KOPT-K1 (cell line): ENCODE measurements around the gene CSF1R.

Experiments used
- H3K27ac ChIP-seq: fragments of 200-600 bp; sonication (generic); 2 replicates; pipeline ENCODE4 v1.5.1; 2016; ENCODE audit warnings: antibody characterized with exemption, mild to moderate bottlenecking, low read depth, low read length; ENCODE audit not compliant: poor library complexity, severe bottlenecking
- H3K36me3 ChIP-seq: fragments of 200-600 bp; sonication (generic); 2 replicates; pipeline ENCODE4 v1.5.1; 2017; ENCODE audit warnings: antibody characterized with exemption, mild to moderate bottlenecking, low read length, moderate library complexity; ENCODE audit not compliant: insufficient read depth
- H3K9me3 ChIP-seq: fragments of 200-600 bp; sonication (generic); 2 replicates; pipeline ENCODE4 v1.5.1; 2017; ENCODE audit warnings: antibody characterized with exemption, low read length, mild to moderate bottlenecking; ENCODE audit not compliant: insufficient read depth, poor library complexity, severe bottlenecking

Gene CSF1R

GRCh38 chr5:150073086-150073625 lies 13.2 kb downstream of the CSF1R start:
- no peak overlapping the region for H3K27ac ChIP-seq
- H3K36me3 ChIP-seq, result no peaks in the 10 kb centered on the region
- no peaks in the 10 kb centered on the region for H3K9me3 ChIP-seq

GRCh38 chr5:150070821-150071220 lies 15.5 kb downstream of the CSF1R start:
- no peaks in the 10 kb centered on the region for H3K36me3 ChIP-seq
- no peak overlapping the region for H3K27ac ChIP-seq
- H3K9me3 ChIP-seq, result no peaks in the 10 kb centered on the region

- Histone ChIP-seq H3K36me3 (no peaks in the 10 kb centered on the region), H3K27ac (no peak overlapping the region), H3K9me3 (no peaks in the 10 kb centered on the region)
Observed at GRCh38 chr5:150069672-150070627, 16.4 kb downstream of the CSF1R start.

- no peak overlapping the region for H3K27ac ChIP-seq
- no peaks in the 10 kb centered on the region for H3K36me3 ChIP-seq
Observed at GRCh38 chr5:150068961-150069645, 17.3 kb downstream of the CSF1R start.

GRCh38 chr5:150068472-150068871 lies 17.9 kb downstream of the CSF1R start:
- Histone ChIP-seq H3K36me3 (no peaks in the 10 kb centered on the region), H3K9me3 (no peaks in the 10 kb centered on the region), H3K27ac (no peak overlapping the region)

More at GRCh38 chr5:150068961-150069645, 17.3 kb downstream of the CSF1R start:
- no peaks in the 10 kb centered on the region for H3K9me3 ChIP-seq

- H3K36me3 ChIP-seq, result no peaks in the 10 kb centered on the region
- no peak overlapping the region for H3K27ac ChIP-seq
Observed at GRCh38 chr5:150068071-150068470, 18.3 kb downstream of the CSF1R start.

GRCh38 chr5:150067405-150067960 lies 18.9 kb downstream of the CSF1R start:
- Histone ChIP-seq H3K9me3 (no peaks in the 10 kb centered on the region), H3K36me3 (no peaks in the 10 kb centered on the region), H3K27ac (no peak overlapping the region)

More at GRCh38 chr5:150068071-150068470, 18.3 kb downstream of the CSF1R start:
- no peaks in the 10 kb centered on the region for H3K9me3 ChIP-seq

GRCh38 chr5:150066901-150067396 lies 19.4 kb downstream of the CSF1R start:
- Histone ChIP-seq H3K9me3 (no peaks in the 10 kb centered on the region), H3K27ac (no peak overlapping the region), H3K36me3 (no peaks in the 10 kb centered on the region)

GRCh38 chr5:150066436-150066835 lies 19.9 kb downstream of the CSF1R start:
- Histone ChIP-seq H3K9me3 (no peaks in the 10 kb centered on the region), H3K36me3 (no peaks in the 10 kb centered on the region), H3K27ac (no peak overlapping the region)

GRCh38 chr5:150065886-150066285 lies 20.5 kb downstream of the CSF1R start:
- H3K27ac ChIP-seq, result no peak overlapping the region
- no peaks in the 10 kb centered on the region for H3K9me3 ChIP-seq
- no peaks in the 10 kb centered on the region for H3K36me3 ChIP-seq

- Histone ChIP-seq H3K9me3 (no peaks in the 10 kb centered on the region), H3K27ac (no peak overlapping the region), H3K36me3 (no peaks in the 10 kb centered on the region)
Observed at GRCh38 chr5:150065346-150065745, 21.0 kb downstream of the CSF1R start.

- Histone ChIP-seq H3K9me3 (no peaks in the 10 kb centered on the region), H3K27ac (no peak overlapping the region), H3K36me3 (no peaks in the 10 kb centered on the region)
Observed at GRCh38 chr5:150064681-150065220, 21.6 kb downstream of the CSF1R start.

GRCh38 chr5:150063638-150064037 lies 22.7 kb downstream of the CSF1R start:
- Histone ChIP-seq H3K9me3 (no peaks in the 10 kb centered on the region), H3K27ac (no peak overlapping the region), H3K36me3 (no peaks in the 10 kb centered on the region)

- no peak overlapping the region for H3K27ac ChIP-seq
- no peaks in the 10 kb centered on the region for H3K36me3 ChIP-seq
- H3K9me3 ChIP-seq, result no peaks in the 10 kb centered on the region
Observed at GRCh38 chr5:150062216-150062922, 24.0 kb downstream of the CSF1R start.
